ENCODE results near the gene GPX1.

Gene GPX1

GRCh38 chr3:49313896-49314688 is 44.1 kb downstream of the GPX1 start:
- no peak for DNase-seq (ENCODE audit: low read depth, low spot score)

GRCh38 chr3:49311283-49311682 is 46.9 kb downstream of the GPX1 start:
- DNase-seq (ENCODE audit: low read depth, low spot score): no peak

- no peak for DNase-seq (ENCODE audit: low read depth, low spot score)
These were observed 47.5 kb downstream of the GPX1 start for GRCh38 chr3:49310677-49311076.

Measured in iPS DF 19.7 (cell line).